ENCODE data around the gene FBL. TPM values are rescaled to one million over a fixed set of nuclear protein-coding genes. Genes with fewer than 3 reads are reported as not detected.
A peak's percentile ranks its signal among the peaks of the same experiment; 100 is the strongest.
"Not testable (repeated sequence)": the region's sequence is repeated elsewhere in the genome, so short reads cannot be mapped to it uniquely, and the experiment has no call there.

The FBL gene
- total and polyA plus RNA-seq, 7 donors, result 70.3 to 267 (median 142) TPM

GRCh38 chr19:39814595-39814994, 31.6 kb downstream of the FBL start:
- 78 to 89% (median 81%) methylated on average over 3 of the region's 3 CpGs for WGBS, 3 donors
- Histone ChIP-seq H3K4me1 (peaks cover 54% of the 10 kb centered on the region), H3K27me3 (ENCODE audit: insufficient read depth in 3 of 3, low read length in 2 of 3) (no peaks in the 10 kb centered on the region), H3K4me3 (no peak overlapping the region), H3K36me3 (ENCODE audit: insufficient read depth in 1 of 2, low read depth in 1 of 2) (peaks cover 0 to 7% of the 10 kb centered on the region in 2 donors), H3K27ac (peak overlapping the region; percentile 91), H3K9me3 (peaks cover 2% of the 10 kb centered on the region)
- ATAC-seq, result no peak
- TF ChIP-seq CTCF (IDR thresholded peaks at IDR 0.05), result no peak
- intact Hi-C loops (cut with DNase I), result no loop called here
- no peak for DNase-seq

GRCh38 chr19:39814111-39814510, 32.1 kb downstream of the FBL start:
- H3K4me1 ChIP-seq, result peaks cover 49% of the 10 kb centered on the region
- H3K9me3 ChIP-seq; intact Hi-C loops (cut with DNase I); H3K36me3 ChIP-seq (ENCODE audit: insufficient read depth in 1 of 2, low read depth in 1 of 2); H3K27me3 ChIP-seq (ENCODE audit: insufficient read depth in 3 of 3, low read length in 2 of 3); DNase-seq; ATAC-seq: not testable (repeated sequence)
- peak overlapping the region; percentile 91 for H3K27ac ChIP-seq
- H3K4me3 ChIP-seq, result peak overlapping the region; percentile 1
- WGBS, 3 donors, result 38 to 67% (median 39%) methylated on average over 6 of the region's 6 CpGs

- ATAC-seq, result peak; percentile 69 to 80 (median 77)
Measured at GRCh38 chr19:39813264-39813993, 32.8 kb downstream of the FBL start.

GRCh38 chr19:39811064-39811463, 35.1 kb downstream of the FBL start:
- H3K9me3 ChIP-seq, result peaks cover 11% of the 10 kb centered on the region
- intact Hi-C loops (cut with DNase I), result no loop called here
- no peak overlapping the region for H3K27ac ChIP-seq
- no peaks in the 10 kb centered on the region for H3K36me3 ChIP-seq (ENCODE audit: insufficient read depth in 1 of 2, low read depth in 1 of 2)
- TF ChIP-seq CTCF (IDR thresholded peaks at IDR 0.05), result no peak
- no peak for ATAC-seq
- WGBS, 3 donors, result 87 to 96% (median 91%) methylated on average over 4 of the region's 4 CpGs
- no peak overlapping the region for H3K4me3 ChIP-seq
- DNase-seq, result no peak
- H3K27me3 ChIP-seq (ENCODE audit: insufficient read depth in 3 of 3, low read length in 2 of 3), result no peaks in the 10 kb centered on the region
- H3K4me1 ChIP-seq, result peaks cover 26% of the 10 kb centered on the region

More at GRCh38 chr19:39813264-39813993, 32.8 kb downstream of the FBL start:
- Histone ChIP-seq H3K27me3 (ENCODE audit: insufficient read depth in 3 of 3, low read length in 2 of 3) (no peaks in the 10 kb centered on the region), H3K27ac (peak overlapping the region; percentile 91), H3K4me1 (peaks cover 44% of the 10 kb centered on the region), H3K36me3 (ENCODE audit: insufficient read depth in 1 of 2, low read depth in 1 of 2) (peaks cover 0 to 7% of the 10 kb centered on the region in 2 donors), H3K4me3 (peak overlapping the region; percentile 1), H3K9me3 (peaks cover 11% of the 10 kb centered on the region)
- intact Hi-C loops (cut with DNase I), result no loop called here
- peak in 1 of 2 donors; percentile 70 for DNase-seq
- 28 to 34% (median 34%) methylated on average over 9 of the region's 9 CpGs for WGBS, 3 donors
- TF ChIP-seq CTCF (IDR thresholded peaks at IDR 0.05), result no peak

GRCh38 chr19:39810424-39810823, 35.8 kb downstream of the FBL start:
- intact Hi-C loops (cut with DNase I), result no loop called here
- H3K36me3 ChIP-seq (ENCODE audit: insufficient read depth in 1 of 2, low read depth in 1 of 2), result no peaks in the 10 kb centered on the region
- no peak overlapping the region for H3K27ac ChIP-seq
- no peaks in the 10 kb centered on the region for H3K27me3 ChIP-seq (ENCODE audit: insufficient read depth in 3 of 3, low read length in 2 of 3)
- no peak for TF ChIP-seq CTCF (IDR thresholded peaks at IDR 0.05)
- WGBS, 3 donors, result 77 to 82% (median 78%) methylated on average over 4 of the region's 4 CpGs
- peaks cover 20% of the 10 kb centered on the region for H3K4me1 ChIP-seq
- DNase-seq (no peak), ATAC-seq (no peak)
- no peak overlapping the region for H3K4me3 ChIP-seq
- peaks cover 11% of the 10 kb centered on the region for H3K9me3 ChIP-seq
